Globus pallidus (tissue), 1 donor: Measurements from ENCODE around the gene KCNK2.
"Not testable (repeated sequence)": the region's sequence is repeated elsewhere in the genome, so short reads cannot be mapped to it uniquely, and the experiment has no call there.

ENCODE experiments used
- DNase-seq: peaks from one replicate; pipeline ENCODE4 v3.0.0-alpha.2; 2015; ENCODE audit warnings: low spot score

KCNK2 gene

GRCh38 chr1:215156232-215156631, 73.7 kb downstream of the KCNK2 start:
- no peak for DNase-seq

- DNase-seq, result no peak
These were observed 77.8 kb downstream of the KCNK2 start for GRCh38 chr1:215160351-215160750.

GRCh38 chr1:215163144-215163543, 80.6 kb downstream of the KCNK2 start:
- not testable (repeated sequence) for DNase-seq

GRCh38 chr1:215166886-215167285, 84.3 kb downstream of the KCNK2 start:
- no peak for DNase-seq

GRCh38 chr1:215181518-215181917, 99.0 kb downstream of the KCNK2 start:
- no peak for DNase-seq

- DNase-seq, result no peak
These were observed 102.6 kb downstream of the KCNK2 start for GRCh38 chr1:215185067-215185620.

- DNase-seq, result no peak
These were observed 105.9 kb downstream of the KCNK2 start for GRCh38 chr1:215188302-215188950.

GRCh38 chr1:215192306-215192705, 109.8 kb downstream of the KCNK2 start:
- DNase-seq, result no peak

- DNase-seq, result no peak
These were observed 115.5 kb downstream of the KCNK2 start for GRCh38 chr1:215198021-215198420.

- DNase-seq, result no peak
These were observed 117.6 kb downstream of the KCNK2 start for GRCh38 chr1:215200121-215200520.

GRCh38 chr1:215201283-215201682, 118.7 kb downstream of the KCNK2 start:
- DNase-seq, result no peak

- no peak for DNase-seq
These were observed 120.3 kb downstream of the KCNK2 start for GRCh38 chr1:215202868-215203267.

GRCh38 chr1:215210167-215210566, 127.6 kb downstream of the KCNK2 start:
- no peak for DNase-seq

- DNase-seq, result peak; percentile 11
These were observed 133.3 kb downstream of the KCNK2 start for GRCh38 chr1:215215846-215216245.

GRCh38 chr1:215219372-215219771, 136.8 kb downstream of the KCNK2 start:
- no peak for DNase-seq

- no peak for DNase-seq
These were observed 137.8 kb downstream of the KCNK2 start for GRCh38 chr1:215220346-215220745.

GRCh38 chr1:215226757-215227156, 144.2 kb downstream of the KCNK2 start:
- DNase-seq, result no peak

- no peak for DNase-seq
These were observed 145.7 kb downstream of the KCNK2 start for GRCh38 chr1:215228193-215228592.

GRCh38 chr1:215241451-215241850, 158.9 kb downstream of the KCNK2 start:
- DNase-seq, result no peak

GRCh38 chr1:215243345-215244054, 161.0 kb downstream of the KCNK2 start:
- no peak for DNase-seq

GRCh38 chr1:215250913-215251312, 168.4 kb downstream of the KCNK2 start:
- DNase-seq, result no peak

- no peak for DNase-seq
These were observed 168.9 kb downstream of the KCNK2 start for GRCh38 chr1:215251428-215251827.

- DNase-seq, result no peak
These were observed 169.6 kb downstream of the KCNK2 start for GRCh38 chr1:215252164-215252563.
